RWPE1 (cell line): ENCODE measurements around the gene PCMTD2.

Experiments used
- CTCF ChIA-PET: fragments of 350-600 bp; sonication (Branson Sonifier 250); formaldehyde crosslinking; extraction: SDS; loops from one replicate; lab custom pipeline; 2021; lab: Yijun Ruan, JAX
- POLR2A ChIA-PET: fragments of 400-600 bp; formaldehyde crosslinking; extraction: SDS; loops from one replicate; lab custom pipeline; 2020; ENCODE audit warnings: antibody characterized with exemption; ENCODE audit not compliant: low non-redundant PET; lab: Yijun Ruan, JAX
- DNase-seq: peaks from one replicate; pipeline ENCODE4 v3.0.0; 2012; ENCODE audit warnings: low spot score
- H3K27ac ChIP-seq: fragments of 450-650 bp; 2 replicates; pipeline ENCODE4 v1.5.1; 2017
- CTCF ChIP-seq: fragments of 450-650 bp; conservative IDR thresholded peaks from 2 replicates; pipeline ENCODE4 v1.5.1; 2017; ENCODE audit warnings: low read depth, mild to moderate bottlenecking

Gene PCMTD2

GRCh38 chr20:64253443-64253842 lies 2.1 kb upstream of the PCMTD2 start:
- H3K27ac ChIP-seq: no peak overlapping the region
- ChIA-PET POLR2A (no interaction called here), CTCF (no interaction called here)
- no peak for TF ChIP-seq CTCF
- no peak for DNase-seq

- H3K27ac ChIP-seq: no peak overlapping the region
- ChIA-PET POLR2A (no interaction called here), CTCF (interaction anchor here (0.6 kb wide), 1 partner anchor 337 kb away, joined by 4 read pairs; no protein-coding TSS in a partner anchor)
- DNase-seq: no peak
- no peak for TF ChIP-seq CTCF
Measured at GRCh38 chr20:64254156-64254555, 1.4 kb upstream of the PCMTD2 start.

- no peak for TF ChIP-seq CTCF
- peak overlapping the region; percentile 79 for H3K27ac ChIP-seq
- ChIA-PET CTCF (interaction anchor here (0.6 to 1.5 kb wide), 2 partner anchors 31 to 338 kb away, joined by 4 to 7 read pairs; no protein-coding TSS in a partner anchor), POLR2A (no interaction called here)
- no peak for DNase-seq
Measured at GRCh38 chr20:64254571-64255360, 782 bp upstream of the PCMTD2 start.

GRCh38 chr20:64256282-64256935 lies 861 bp downstream of the PCMTD2 start:
- POLR2A ChIA-PET: interaction anchor here (1.1 kb wide), 1 partner anchor 100 kb away, joined by 4 read pairs; no protein-coding TSS in a partner anchor
- peak; percentile 55 for DNase-seq
- CTCF ChIA-PET: interaction anchor here (0.6 to 1.5 kb wide), 4 partner anchors 16 to 218 kb away, joined by 3 to 7 read pairs (median 3); no protein-coding TSS in a partner anchor
- peak overlapping the region; percentile 79 for H3K27ac ChIP-seq
- no peak for TF ChIP-seq CTCF

- DNase-seq: no peak
- no peak overlapping the region for H3K27ac ChIP-seq
- CTCF ChIA-PET: no interaction called here
- POLR2A ChIA-PET: no interaction called here
- TF ChIP-seq CTCF: no peak
Measured at GRCh38 chr20:64257107-64257757, 1.7 kb downstream of the PCMTD2 start.
